Uterus (tissue), 4 donors: Measurements from ENCODE around the gene NKIRAS2. TPM values are rescaled to one million over a fixed set of nuclear protein-coding genes. Genes with fewer than 3 reads are reported as not detected.
A peak's percentile ranks its signal among the peaks of the same experiment; 100 is the strongest.

Experiments used
- DNase-seq, 2 donors: peaks; one replicate each; pipeline ENCODE4 v3.0.0-alpha.2; 2019 to 2020
- H3K27ac ChIP-seq, 2 donors: fragments of 200-600 bp; sonication (generic); 1 replicate in 1 of 2; 2 replicates in 1 of 2; pipeline ENCODE4 v1.5.1; 2016 to 2018
- H3K27me3 ChIP-seq, 2 donors: fragments of 200-600 bp; sonication (generic); one replicate each; pipeline ENCODE4 v1.5.1; 2018 to 2019; ENCODE audit warnings: control low read depth in 1 of 2
- H3K36me3 ChIP-seq, 2 donors: fragments of 200-600 bp; sonication (generic); one replicate each; pipeline ENCODE4 v1.5.1; 2019; ENCODE audit warnings: control low read depth in 1 of 2
- H3K4me1 ChIP-seq, 2 donors: fragments of 200-600 bp; sonication (generic); one replicate each; pipeline ENCODE4 v1.5.1; 2018 to 2019; ENCODE audit warnings: control low read depth in 1 of 2
- H3K4me3 ChIP-seq, 2 donors: fragments of 200-600 bp; sonication (generic); 1 replicate in 1 of 2; 2 replicates in 1 of 2; pipeline ENCODE4 v1.5.1; 2018 to 2019; ENCODE audit warnings: mild to moderate bottlenecking in 1 of 2
- H3K9me3 ChIP-seq, 2 donors: fragments of 200-600 bp; sonication (generic); one replicate each; pipeline ENCODE4 v1.5.1; 2019; ENCODE audit warnings: control low read depth in 1 of 2
- POLR2A ChIP-seq, 2 donors: fragments of 450-650 bp; IDR thresholded peaks; one replicate each; pipeline ENCODE4 v1.6.1; 2016; ENCODE audit warnings: antibody characterized with exemption in 2 of 2, mild to moderate bottlenecking in 1 of 2, moderate library complexity in 1 of 2
- intact Hi-C: fragments of 100-400 bp; cut with DNase I; formaldehyde crosslinking; loops from one replicate; pipeline ENCODE4 v1.15.1; 2023; ENCODE audit warnings: low total_unique reads
- total RNA-seq, 4 donors: library from RNA; depleted of rRNA in 3 of 4; stranded (reverse); fragments of >200 nt in 3 of 4; gene quantifications; one replicate each; pipeline versions ENCODE4 v1.1.0 to v1.2.4, GENCODE V29; 2014 to 2023
- TF ChIP-seq, protein P1 (sequence below), 4 experiments: fragments of 200-600 bp in 2 of 4; fragments of 450-650 bp in 2 of 4; sonication (generic) in 2 of 4; IDR thresholded peaks; one replicate each; pipeline ENCODE4 v1.5.1; 2016 to 2019; ENCODE audit warnings: antibody characterized with exemption in 4 of 4, mild to moderate bottlenecking in 2 of 4, moderate library complexity in 1 of 4
- donor health status: DM: yes; HTN: yes; CAD: no.

Gene NKIRAS2
- 10 to 100 TPM in 3 of 4 donors, 1 to 10 TPM in 1; 2.4 to 35.4 (median 26.8) TPM for total RNA-seq

DNA sequence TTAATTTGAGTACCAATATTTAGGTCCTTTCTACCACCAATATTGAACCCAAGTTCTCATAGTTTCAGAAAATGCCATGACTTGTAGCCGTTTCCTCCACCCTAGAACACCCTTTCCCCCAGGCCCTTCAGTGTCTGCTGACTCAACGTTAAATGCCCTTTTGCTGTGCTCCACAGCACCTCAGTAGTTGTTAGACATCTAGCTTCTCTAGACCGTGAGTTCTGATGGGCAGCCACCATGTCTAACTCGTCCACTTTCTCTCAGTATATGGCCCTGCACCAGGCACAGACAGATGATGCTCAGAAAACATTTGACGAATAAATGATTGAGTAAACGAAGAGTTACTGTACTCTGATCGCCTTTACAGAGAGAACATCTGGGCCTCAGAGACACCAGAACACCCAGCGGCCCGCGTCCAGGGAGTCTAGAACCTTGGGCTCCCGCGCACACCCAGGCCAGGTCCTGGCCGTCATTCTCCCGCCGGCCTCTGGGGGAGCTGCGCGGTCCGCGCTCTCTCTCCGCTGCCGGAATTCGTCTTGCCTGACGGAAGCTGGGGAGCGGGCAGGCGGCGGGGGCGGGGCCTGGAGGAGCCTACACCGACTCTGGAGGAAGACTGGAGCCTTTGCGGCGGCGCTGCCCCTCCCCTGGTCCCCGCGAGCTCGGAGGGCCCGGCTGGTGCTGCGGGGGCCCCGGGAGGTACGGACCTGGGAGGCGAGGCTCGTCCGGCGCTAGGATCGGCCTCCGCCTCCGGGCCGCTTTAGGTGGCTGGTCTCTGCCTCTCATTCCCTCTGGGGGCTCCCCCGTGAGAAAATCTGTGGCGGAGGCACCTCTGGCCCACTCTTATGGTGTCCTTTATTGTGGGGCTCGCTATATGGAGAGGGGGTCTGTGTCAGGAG is at the start of gene NKIRAS2:
Gene NKIRAS2, plus strand, starts transcription at position 582 of the 896 bp plus-strand sequence. CDS start 1,488 bp downstream, outside the sequence.
- peak; percentile 90 to 92 for DNase-seq
- Histone ChIP-seq H3K4me1 (peaks cover 9 to 14% of the 10 kb centered on the region in 2 donors), H3K4me3 (peak within 1 kb of the TSS; percentile 73 to 85), H3K27ac (peak within 1 kb of the TSS; percentile 67 to 85), H3K9me3 (no peaks in the 10 kb centered on the region), H3K27me3 (no peaks in the 10 kb centered on the region), H3K36me3 (no peaks in the 10 kb centered on the region)
- TF ChIP-seq POLR2A (IDR thresholded peaks at IDR 0.05) = peak in 1 of 2 donors; percentile 51
- TF ChIP-seq, protein P1, sequence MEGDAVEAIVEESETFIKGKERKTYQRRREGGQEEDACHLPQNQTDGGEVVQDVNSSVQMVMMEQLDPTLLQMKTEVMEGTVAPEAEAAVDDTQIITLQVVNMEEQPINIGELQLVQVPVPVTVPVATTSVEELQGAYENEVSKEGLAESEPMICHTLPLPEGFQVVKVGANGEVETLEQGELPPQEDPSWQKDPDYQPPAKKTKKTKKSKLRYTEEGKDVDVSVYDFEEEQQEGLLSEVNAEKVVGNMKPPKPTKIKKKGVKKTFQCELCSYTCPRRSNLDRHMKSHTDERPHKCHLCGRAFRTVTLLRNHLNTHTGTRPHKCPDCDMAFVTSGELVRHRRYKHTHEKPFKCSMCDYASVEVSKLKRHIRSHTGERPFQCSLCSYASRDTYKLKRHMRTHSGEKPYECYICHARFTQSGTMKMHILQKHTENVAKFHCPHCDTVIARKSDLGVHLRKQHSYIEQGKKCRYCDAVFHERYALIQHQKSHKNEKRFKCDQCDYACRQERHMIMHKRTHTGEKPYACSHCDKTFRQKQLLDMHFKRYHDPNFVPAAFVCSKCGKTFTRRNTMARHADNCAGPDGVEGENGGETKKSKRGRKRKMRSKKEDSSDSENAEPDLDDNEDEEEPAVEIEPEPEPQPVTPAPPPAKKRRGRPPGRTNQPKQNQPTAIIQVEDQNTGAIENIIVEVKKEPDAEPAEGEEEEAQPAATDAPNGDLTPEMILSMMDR (IDR thresholded peaks at IDR 0.05) = peak; percentile 93 to 98 (median 96)
- intact Hi-C loops = loop anchor here (5.0 to 10.0 kb wide), 2 partner anchors 55 to 97 kb away; partner anchors contain the start of gene CNP

DNA sequence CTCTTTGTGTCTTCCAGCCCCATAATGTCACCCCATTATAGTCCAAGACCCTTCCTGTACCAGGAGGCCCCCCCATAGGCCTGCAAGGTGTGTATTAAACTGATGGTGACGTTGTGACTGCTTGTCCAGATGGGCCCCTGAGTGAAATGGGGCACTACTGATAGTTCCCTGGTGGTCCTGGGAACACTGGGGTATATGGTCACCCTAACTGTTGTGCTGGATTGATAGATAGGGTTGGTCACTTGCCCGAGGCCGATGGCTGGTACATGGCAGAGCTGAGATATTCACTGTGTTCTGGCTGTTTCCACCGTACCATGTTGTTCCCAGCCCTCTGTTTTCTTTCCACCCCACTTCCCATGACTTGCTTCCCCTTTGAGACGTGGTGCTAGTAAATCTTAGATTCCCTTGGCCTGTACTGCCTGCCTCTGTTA is 49.0 kb upstream of the NKIRAS2 start:
- Histone ChIP-seq H3K36me3 (no peaks in the 10 kb centered on the region), H3K27me3 (no peaks in the 10 kb centered on the region), H3K4me1 (peaks cover 0 to 2% of the 10 kb centered on the region in 2 donors), H3K4me3 (no peak overlapping the region), H3K9me3 (no peaks in the 10 kb centered on the region), H3K27ac (no peak overlapping the region)
- no peak for DNase-seq
- intact Hi-C loops = no loop called here
- TF ChIP-seq, protein P1 (IDR thresholded peaks at IDR 0.05) = no peak
- TF ChIP-seq POLR2A (IDR thresholded peaks at IDR 0.05) = no peak

DNA sequence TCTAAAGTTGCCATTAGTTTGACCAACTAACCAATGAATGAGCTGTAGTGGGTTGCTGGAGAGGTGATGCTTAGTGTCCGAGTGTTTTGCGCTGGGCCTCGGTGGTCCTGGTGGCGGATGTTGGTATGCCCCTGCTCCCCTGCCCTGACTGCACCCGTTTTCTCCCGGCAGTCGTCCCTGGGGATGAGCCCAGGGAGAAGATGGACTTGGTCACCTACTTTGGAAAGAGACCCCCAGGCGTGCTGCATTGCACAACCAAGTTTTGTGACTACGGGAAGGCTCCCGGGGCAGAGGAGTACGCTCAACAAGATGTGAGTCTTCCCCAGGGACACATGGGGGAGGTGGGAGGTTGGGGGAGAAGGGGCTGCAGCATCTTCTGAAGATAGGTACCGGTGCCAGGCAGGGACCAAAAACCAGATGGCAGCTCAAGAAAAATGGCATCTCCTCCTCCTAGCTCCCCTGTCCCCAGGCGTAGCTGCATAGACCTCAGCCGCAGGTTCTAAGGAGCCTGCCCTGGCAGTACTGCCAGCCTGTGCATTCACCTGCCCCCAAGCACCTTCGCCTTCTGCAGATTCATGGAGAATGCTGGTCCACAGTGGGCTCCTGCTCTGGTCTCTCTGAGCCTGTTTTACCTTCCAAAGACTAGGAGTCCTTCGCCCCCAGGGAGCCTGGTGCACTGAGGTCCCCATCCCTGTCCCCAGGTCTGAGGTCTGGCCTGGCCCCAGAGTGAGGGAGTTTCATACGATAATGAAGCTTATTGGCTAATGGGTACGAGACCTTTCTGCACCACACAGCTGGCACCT is 48.0 kb upstream of the NKIRAS2 start:
- Histone ChIP-seq H3K27me3 (no peaks in the 10 kb centered on the region), H3K9me3 (no peaks in the 10 kb centered on the region), H3K36me3 (no peaks in the 10 kb centered on the region), H3K4me3 (no peak overlapping the region), H3K4me1 (no peaks in the 10 kb centered on the region), H3K27ac (no peak overlapping the region)
- intact Hi-C loops = no loop called here
- TF ChIP-seq POLR2A (IDR thresholded peaks at IDR 0.05) = no peak
- TF ChIP-seq, protein P1 (IDR thresholded peaks at IDR 0.05) = no peak
- no peak for DNase-seq

DNA sequence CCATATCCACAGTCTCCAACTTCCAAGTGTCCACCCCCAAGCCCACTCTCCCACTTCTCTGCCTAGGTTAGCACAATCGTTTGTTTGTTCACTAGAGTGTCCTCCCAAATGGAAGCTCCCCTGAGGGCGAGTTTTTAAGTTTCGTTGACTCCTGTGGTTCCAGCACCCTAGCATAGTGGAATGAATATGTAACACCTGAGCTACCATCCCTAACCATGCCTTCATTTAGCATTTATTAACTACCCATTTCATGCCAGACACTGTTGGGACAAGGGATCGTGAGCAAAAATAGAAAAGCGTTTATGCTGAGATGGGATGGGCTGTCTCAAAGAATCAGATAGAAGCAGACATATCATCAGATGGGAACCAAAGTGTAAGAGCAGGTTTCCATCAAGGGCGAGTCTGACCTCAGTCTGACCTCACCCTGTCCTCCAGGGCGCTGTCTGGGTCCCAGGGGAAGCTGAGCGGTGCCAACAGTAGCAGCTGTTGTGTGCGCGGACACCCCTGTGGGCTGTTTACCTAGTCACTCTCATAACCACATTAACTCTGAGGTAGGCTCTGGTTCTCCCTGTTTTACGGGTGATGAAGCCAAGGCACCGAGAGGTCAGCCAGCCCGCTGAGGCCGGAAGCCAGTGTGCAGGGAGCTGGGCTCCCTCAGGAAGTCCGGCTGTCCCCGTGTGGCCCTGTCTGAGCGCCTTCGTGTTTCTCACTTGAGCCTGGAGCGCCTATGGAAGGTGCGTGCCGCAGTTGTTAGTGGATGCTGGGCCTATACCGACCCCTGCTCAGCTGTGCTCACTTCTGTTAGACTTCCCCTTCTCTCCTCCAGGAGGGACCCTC is 47.1 kb upstream of the NKIRAS2 start:
- no peak for TF ChIP-seq POLR2A (IDR thresholded peaks at IDR 0.05)
- TF ChIP-seq, protein P1 (IDR thresholded peaks at IDR 0.05) = no peak
- Histone ChIP-seq H3K27me3 (no peaks in the 10 kb centered on the region), H3K36me3 (no peaks in the 10 kb centered on the region), H3K4me1 (no peaks in the 10 kb centered on the region), H3K27ac (peak overlapping the region; percentile 34 to 43), H3K9me3 (no peaks in the 10 kb centered on the region), H3K4me3 (no peak overlapping the region)
- intact Hi-C loops = no loop called here
- DNase-seq = no peak
